ENCODE data around the gene MCRIP2. TPM values are rescaled to one million over a fixed set of nuclear protein-coding genes. Genes with fewer than 3 reads are reported as not detected.

The MCRIP2 gene
- total RNA-seq, 1 experiment from 2014 or later = 22.4 TPM

DNA sequence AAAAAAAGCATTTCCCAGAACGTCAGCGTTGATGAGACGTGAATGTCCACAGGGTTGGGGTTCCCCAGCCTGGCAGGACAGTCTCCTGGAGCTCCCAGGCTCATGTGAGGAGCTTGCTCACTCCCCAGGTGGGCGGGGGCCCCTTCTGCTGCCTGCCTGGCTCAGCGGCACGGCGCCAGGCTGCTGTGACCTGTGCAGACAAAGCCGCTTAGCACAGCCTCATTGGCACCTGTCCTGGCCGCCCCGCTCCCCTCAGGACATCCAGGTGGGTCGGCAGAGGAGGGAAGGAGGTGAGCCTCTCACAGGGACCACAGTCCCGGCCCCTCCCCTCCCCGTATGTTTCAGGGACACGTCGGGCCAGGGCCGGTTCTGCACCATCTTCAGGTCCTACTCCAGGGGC, 23.8 kb upstream of the MCRIP2 start:
- no peaks in the 10 kb centered on the region for H3K9me3 ChIP-seq (ENCODE audit: low read depth, low read length, poor library complexity, severe bottlenecking)
- DNase-seq (ENCODE audit: low spot score) = no peak
- no peaks in the 10 kb centered on the region for H3K36me3 ChIP-seq (ENCODE audit: insufficient read depth, low read length, poor library complexity, severe bottlenecking)
- BruUV-seq (replicated peaks) = no TSS peak
- ChIA-PET CTCF (no interaction called here), POLR2A (ENCODE audit: low non-redundant PET) (no interaction called here)
- TF ChIP-seq, protein P1, sequence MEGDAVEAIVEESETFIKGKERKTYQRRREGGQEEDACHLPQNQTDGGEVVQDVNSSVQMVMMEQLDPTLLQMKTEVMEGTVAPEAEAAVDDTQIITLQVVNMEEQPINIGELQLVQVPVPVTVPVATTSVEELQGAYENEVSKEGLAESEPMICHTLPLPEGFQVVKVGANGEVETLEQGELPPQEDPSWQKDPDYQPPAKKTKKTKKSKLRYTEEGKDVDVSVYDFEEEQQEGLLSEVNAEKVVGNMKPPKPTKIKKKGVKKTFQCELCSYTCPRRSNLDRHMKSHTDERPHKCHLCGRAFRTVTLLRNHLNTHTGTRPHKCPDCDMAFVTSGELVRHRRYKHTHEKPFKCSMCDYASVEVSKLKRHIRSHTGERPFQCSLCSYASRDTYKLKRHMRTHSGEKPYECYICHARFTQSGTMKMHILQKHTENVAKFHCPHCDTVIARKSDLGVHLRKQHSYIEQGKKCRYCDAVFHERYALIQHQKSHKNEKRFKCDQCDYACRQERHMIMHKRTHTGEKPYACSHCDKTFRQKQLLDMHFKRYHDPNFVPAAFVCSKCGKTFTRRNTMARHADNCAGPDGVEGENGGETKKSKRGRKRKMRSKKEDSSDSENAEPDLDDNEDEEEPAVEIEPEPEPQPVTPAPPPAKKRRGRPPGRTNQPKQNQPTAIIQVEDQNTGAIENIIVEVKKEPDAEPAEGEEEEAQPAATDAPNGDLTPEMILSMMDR (conservative IDR thresholded peaks at IDR 0.05; ENCODE audit: low read depth, low read length) = no peak
- TF ChIP-seq EZH2 (IDR thresholded peaks at IDR 0.05; ENCODE audit: borderline replicate concordance, low read depth, low read length, poor library complexity, severe bottlenecking) = no peak
- H3K27me3 ChIP-seq (replicated peaks; ENCODE audit: insufficient read depth, low read depth, low read length, poor library complexity) = no peaks in the 10 kb centered on the region
- intact Hi-C loops (cut with micrococcal nuclease; ENCODE audit: unreplicated experiment) = no loop called here
- no peak overlapping the region for H3K27ac ChIP-seq (ENCODE audit: low read depth, low read length, poor library complexity, severe bottlenecking)
- H3K4me1 ChIP-seq (ENCODE audit: insufficient read depth, low read length, poor library complexity, severe bottlenecking) = peaks cover 5% of the 10 kb centered on the region
- H3K4me3 ChIP-seq (ENCODE audit: low read depth, low read length, poor library complexity, severe bottlenecking) = no peak overlapping the region

DNA sequence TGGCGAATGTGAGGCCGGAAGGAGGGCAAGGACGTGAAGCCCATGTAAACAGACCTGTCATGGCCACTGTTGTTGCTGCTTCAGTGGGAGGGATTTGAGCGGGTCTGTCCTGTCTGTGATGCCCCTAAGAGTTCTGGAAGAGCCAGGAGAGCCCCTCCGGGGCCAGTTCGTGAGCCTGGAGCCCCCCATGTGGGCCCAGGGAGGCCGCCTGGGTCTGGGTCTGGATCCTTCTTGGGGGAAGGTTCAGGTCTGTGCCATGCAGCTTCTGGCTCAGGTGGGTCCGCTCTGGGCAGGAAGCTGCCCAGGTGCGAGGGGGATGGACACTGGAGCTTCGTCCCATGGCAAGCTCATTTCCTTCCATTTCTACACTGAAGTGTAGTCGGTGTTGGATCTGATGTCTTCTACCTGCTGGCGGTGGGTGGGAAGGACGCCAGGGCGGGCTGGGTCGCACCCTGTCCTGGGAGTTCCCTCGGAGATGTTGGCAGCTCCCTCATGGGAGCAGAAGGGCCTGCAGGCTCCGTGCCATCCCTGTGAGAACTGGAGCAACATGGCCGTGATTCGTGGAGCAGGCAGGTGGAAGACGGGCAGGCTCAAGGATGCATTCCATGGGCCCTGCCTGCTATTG, 22.0 kb upstream of the MCRIP2 start:
- ChIA-PET POLR2A (ENCODE audit: low non-redundant PET) (no interaction called here), CTCF (interaction anchor here (0.7 kb wide), 1 partner anchor 91 kb away, joined by 3 read pairs; no protein-coding TSS in a partner anchor)
- no TSS peak for BruUV-seq (replicated peaks)
- no peak for DNase-seq (ENCODE audit: low spot score)
- Histone ChIP-seq H3K36me3 (ENCODE audit: insufficient read depth, low read length, poor library complexity, severe bottlenecking) (no peaks in the 10 kb centered on the region), H3K4me3 (ENCODE audit: low read depth, low read length, poor library complexity, severe bottlenecking) (no peak overlapping the region), H3K4me1 (ENCODE audit: insufficient read depth, low read length, poor library complexity, severe bottlenecking) (peaks cover 5% of the 10 kb centered on the region), H3K27me3 (replicated peaks; ENCODE audit: insufficient read depth, low read depth, low read length, poor library complexity) (no peaks in the 10 kb centered on the region), H3K9me3 (ENCODE audit: low read depth, low read length, poor library complexity, severe bottlenecking) (no peaks in the 10 kb centered on the region), H3K27ac (ENCODE audit: low read depth, low read length, poor library complexity, severe bottlenecking) (no peak overlapping the region)
- intact Hi-C loops (cut with micrococcal nuclease; ENCODE audit: unreplicated experiment) = no loop called here
- TF ChIP-seq, protein P1 (conservative IDR thresholded peaks at IDR 0.05; ENCODE audit: low read depth, low read length) = no peak
- no peak for TF ChIP-seq EZH2 (IDR thresholded peaks at IDR 0.05; ENCODE audit: borderline replicate concordance, low read depth, low read length, poor library complexity, severe bottlenecking)

DNA sequence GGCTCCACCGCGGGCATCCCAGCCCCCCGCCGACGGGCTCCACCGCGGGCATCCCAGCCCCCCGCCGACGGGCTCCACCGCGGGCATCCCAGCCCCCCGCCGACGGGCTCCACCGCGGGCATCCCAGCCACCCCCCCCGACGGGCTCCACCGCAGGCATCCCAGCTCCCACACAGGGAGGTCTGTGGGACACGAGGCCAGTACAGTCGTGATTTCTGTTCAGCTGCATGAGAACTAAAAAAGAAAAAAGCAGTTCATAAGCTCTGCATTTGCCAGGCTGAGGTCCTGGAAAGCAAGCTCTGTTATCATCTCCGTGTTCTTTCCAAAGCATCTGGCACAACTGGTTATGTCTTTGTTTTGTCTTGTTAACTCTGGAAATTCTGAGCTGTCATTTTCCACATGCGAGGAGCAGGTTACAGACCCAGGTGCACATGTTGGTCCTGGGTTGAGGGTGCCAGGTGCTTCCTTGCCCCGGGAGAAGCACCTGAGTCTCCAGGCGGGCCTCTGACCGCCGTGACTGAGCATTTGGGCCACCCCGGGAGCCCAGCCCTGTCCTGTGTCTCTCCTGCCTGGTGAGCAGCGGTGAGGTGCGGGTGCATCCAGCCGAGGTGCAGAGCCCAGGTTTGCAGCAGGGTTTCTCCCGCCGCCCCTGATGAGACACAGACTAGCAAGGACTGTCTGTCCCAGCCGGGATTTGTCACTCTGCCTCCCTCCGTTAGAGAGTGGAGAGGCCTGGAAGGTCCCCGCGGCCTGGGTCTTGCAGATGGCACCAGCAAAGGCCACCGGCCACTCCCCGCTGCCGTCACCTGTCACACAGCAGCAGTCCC, 20.7 kb upstream of the MCRIP2 start:
- Histone ChIP-seq H3K4me3 (ENCODE audit: low read depth, low read length, poor library complexity, severe bottlenecking) (no peak overlapping the region), H3K27me3 (replicated peaks; ENCODE audit: insufficient read depth, low read depth, low read length, poor library complexity) (no peaks in the 10 kb centered on the region), H3K27ac (ENCODE audit: low read depth, low read length, poor library complexity, severe bottlenecking) (no peak overlapping the region), H3K36me3 (ENCODE audit: insufficient read depth, low read length, poor library complexity, severe bottlenecking) (peaks cover under 1% of the 10 kb centered on the region), H3K4me1 (ENCODE audit: insufficient read depth, low read length, poor library complexity, severe bottlenecking) (peaks cover 5% of the 10 kb centered on the region), H3K9me3 (ENCODE audit: low read depth, low read length, poor library complexity, severe bottlenecking) (no peaks in the 10 kb centered on the region)
- no peak for DNase-seq (ENCODE audit: low spot score)
- intact Hi-C loops (cut with micrococcal nuclease; ENCODE audit: unreplicated experiment) = no loop called here
- ChIA-PET CTCF (no interaction called here), POLR2A (ENCODE audit: low non-redundant PET) (no interaction called here)
- TF ChIP-seq EZH2 (IDR thresholded peaks at IDR 0.05; ENCODE audit: borderline replicate concordance, low read depth, low read length, poor library complexity, severe bottlenecking) = no peak
- TF ChIP-seq, protein P1 (conservative IDR thresholded peaks at IDR 0.05; ENCODE audit: low read depth, low read length) = no peak
- BruUV-seq (replicated peaks) = no TSS peak

All from A673 (cell line).